Measurements from ENCODE around the gene NDUFB10.

NDUFB10 gene

GRCh38 chr16:1992704-1993317, 33.5 kb downstream of the NDUFB10 start:
- Histone ChIP-seq H3K4me1 (peaks cover 3% of the 10 kb centered on the region), H3K9me3 (ENCODE audit: control insufficient read depth, low read length) (no peaks in the 10 kb centered on the region), H3K36me3 (ENCODE audit: control insufficient read depth, insufficient read depth, low read length) (no peaks in the 10 kb centered on the region), H3K79me2 (no peaks in the 10 kb centered on the region), H3K27ac (no peak overlapping the region), H3K4me2 (ENCODE audit: low read length) (no peak overlapping the region), H2AFZ (no peak overlapping the region), H3K9ac (no peak overlapping the region), H3K4me3 (ENCODE audit: low read depth, low read length) (no peak overlapping the region), H3K27me3 (ENCODE audit: control insufficient read depth, insufficient read depth, low read length) (no peaks in the 10 kb centered on the region)
- no peak for TF ChIP-seq CTCF (IDR thresholded peaks at IDR 0.05)

GRCh38 chr16:1993731-1994131, 34.4 kb downstream of the NDUFB10 start:
- no peaks in the 10 kb centered on the region for H3K27me3 ChIP-seq (ENCODE audit: control insufficient read depth, insufficient read depth, low read length)
- H3K9me3 ChIP-seq (ENCODE audit: control insufficient read depth, low read length) = no peaks in the 10 kb centered on the region
- H3K4me3 ChIP-seq (ENCODE audit: low read depth, low read length) = no peak overlapping the region
- no peaks in the 10 kb centered on the region for H3K79me2 ChIP-seq
- no peak overlapping the region for H3K27ac ChIP-seq
- peaks cover 3% of the 10 kb centered on the region for H3K4me1 ChIP-seq
- no peaks in the 10 kb centered on the region for H3K36me3 ChIP-seq (ENCODE audit: control insufficient read depth, insufficient read depth, low read length)
- no peak overlapping the region for H3K4me2 ChIP-seq (ENCODE audit: low read length)
- no peak overlapping the region for H2AFZ ChIP-seq
- no peak overlapping the region for H3K9ac ChIP-seq
- no peak for TF ChIP-seq CTCF (IDR thresholded peaks at IDR 0.05)

- no peaks in the 10 kb centered on the region for H3K4me1 ChIP-seq
- no peaks in the 10 kb centered on the region for H3K9me3 ChIP-seq (ENCODE audit: control insufficient read depth, low read length)
- no peak overlapping the region for H3K9ac ChIP-seq
- H3K79me2 ChIP-seq = no peaks in the 10 kb centered on the region
- H3K36me3 ChIP-seq (ENCODE audit: control insufficient read depth, insufficient read depth, low read length) = no peaks in the 10 kb centered on the region
- H3K4me2 ChIP-seq (ENCODE audit: low read length) = no peak overlapping the region
- H3K27ac ChIP-seq = no peak overlapping the region
- no peak overlapping the region for H2AFZ ChIP-seq
- no peaks in the 10 kb centered on the region for H3K27me3 ChIP-seq (ENCODE audit: control insufficient read depth, insufficient read depth, low read length)
- TF ChIP-seq CTCF (IDR thresholded peaks at IDR 0.05) = no peak
- H3K4me3 ChIP-seq (ENCODE audit: low read depth, low read length) = no peak overlapping the region
Observed at GRCh38 chr16:1997494-1998359, 38.4 kb downstream of the NDUFB10 start.

DNA sequence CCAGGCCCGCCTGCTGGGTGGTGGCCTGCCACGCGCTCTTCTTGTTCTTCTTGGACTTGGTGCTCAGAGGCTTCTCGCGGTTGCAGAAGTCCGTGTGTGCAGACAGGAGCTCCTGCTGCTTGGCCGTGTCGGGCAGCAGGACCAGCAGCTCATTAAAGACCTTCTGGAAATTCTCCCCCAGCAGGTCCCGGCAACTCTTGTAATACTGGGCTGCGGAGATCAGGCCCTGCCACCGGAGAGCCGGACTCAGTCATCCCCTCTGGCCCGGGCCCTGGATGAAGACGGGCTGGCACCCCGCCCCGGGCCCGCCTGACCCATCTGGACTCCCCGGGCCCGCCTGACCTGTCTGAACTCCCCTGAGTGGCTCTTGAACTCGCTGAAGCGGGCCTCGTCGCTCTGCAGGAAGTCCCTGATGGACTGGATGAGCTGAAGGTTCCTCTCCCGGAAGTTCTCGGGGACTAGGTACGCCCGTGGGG, 39.1 kb downstream of the NDUFB10 start:
- Histone ChIP-seq H3K36me3 (ENCODE audit: control insufficient read depth, insufficient read depth, low read length) (no peaks in the 10 kb centered on the region), H3K4me3 (ENCODE audit: low read depth, low read length) (no peak overlapping the region), H3K4me2 (ENCODE audit: low read length) (no peak overlapping the region), H3K9me3 (ENCODE audit: control insufficient read depth, low read length) (no peaks in the 10 kb centered on the region), H3K4me1 (no peaks in the 10 kb centered on the region), H3K9ac (no peak overlapping the region), H3K27me3 (ENCODE audit: control insufficient read depth, insufficient read depth, low read length) (no peaks in the 10 kb centered on the region), H3K79me2 (peaks cover 6% of the 10 kb centered on the region), H3K27ac (no peak overlapping the region), H2AFZ (no peak overlapping the region)
- no peak for TF ChIP-seq CTCF (IDR thresholded peaks at IDR 0.05)

Measured in parathyroid adenoma (tissue), 2 donors.